ENCODE results near the gene HCLS1.
A peak's percentile ranks its signal among the peaks of the same experiment; 100 is the strongest.

The HCLS1 gene

GRCh38 chr3:121654493-121655385 is 6.0 kb downstream of the HCLS1 start:
- Histone ChIP-seq H2AFZ (ENCODE audit: low read depth, low read length) (no peak overlapping the region), H3K79me2 (ENCODE audit: insufficient read depth, low read length) (peaks cover 21% of the 10 kb centered on the region), H3K4me2 (ENCODE audit: insufficient read depth, low read length) (no peak overlapping the region), H3K27me3 (ENCODE audit: insufficient read depth, low read length, poor library complexity) (no peaks in the 10 kb centered on the region), H3K4me3 (ENCODE audit: low read depth in 1 of 2, low read length in 2 of 2) (no peak overlapping the region), H4K20me1 (ENCODE audit: insufficient read depth, low read length) (no peaks in the 10 kb centered on the region), H3K36me3 (ENCODE audit: insufficient read depth, low read length) (peaks cover 70% of the 10 kb centered on the region), H3K27ac (ENCODE audit: low read length) (peak overlapping the region; percentile 59; the same call in 1 of the 2 replicates), H3K9me3 (ENCODE audit: insufficient read depth, low read length, severe bottlenecking) (no peaks in the 10 kb centered on the region), H3K4me1 (ENCODE audit: insufficient read depth, low read length) (peaks cover 35% of the 10 kb centered on the region), H3K9ac (ENCODE audit: low read depth, low read length) (no peak overlapping the region)
- no peak for DNase-seq
- TF ChIP-seq CTCF (IDR thresholded peaks at IDR 0.05; ENCODE audit: borderline replicate concordance, extremely low read depth, low read length, poor library complexity, severe bottlenecking) (no peak), EZH2 (IDR thresholded peaks at IDR 0.05; ENCODE audit: borderline replicate concordance, low read depth, low read length, severe bottlenecking) (no peak)
- ATAC-seq (ENCODE audit: insufficient read depth, low read depth), result peak; percentile 80

DNA sequence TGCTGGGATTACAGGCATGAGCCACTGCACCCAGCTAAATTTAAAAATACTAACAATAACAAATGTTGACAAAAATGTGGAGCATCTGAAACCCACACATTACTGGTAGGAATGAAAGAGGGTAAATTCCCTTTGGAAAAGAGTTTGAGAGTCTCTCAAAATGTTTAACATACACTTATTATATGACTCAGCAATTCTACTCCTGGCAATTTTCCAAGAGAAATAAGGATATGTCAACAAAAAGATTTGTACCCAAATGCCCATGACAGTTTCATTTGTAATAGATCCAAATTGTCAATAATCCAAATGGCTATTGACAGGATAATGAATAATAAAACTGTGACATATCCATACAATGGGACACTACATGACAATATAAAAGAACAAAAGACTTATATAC is 9.0 kb downstream of the HCLS1 start:
- DNase-seq (no peak), ATAC-seq (ENCODE audit: insufficient read depth, low read depth) (no peak)
- Histone ChIP-seq H3K9ac (ENCODE audit: low read depth, low read length) (no peak overlapping the region), H3K27ac (ENCODE audit: low read length) (no peak overlapping the region), H3K79me2 (ENCODE audit: insufficient read depth, low read length) (no peaks in the 10 kb centered on the region; the same call in 1 of the 2 replicates), H3K4me2 (ENCODE audit: insufficient read depth, low read length) (no peak overlapping the region), H3K36me3 (ENCODE audit: insufficient read depth, low read length) (peaks cover 59% of the 10 kb centered on the region), H3K27me3 (ENCODE audit: insufficient read depth, low read length, poor library complexity) (no peaks in the 10 kb centered on the region), H3K4me3 (ENCODE audit: low read depth in 1 of 2, low read length in 2 of 2) (no peak overlapping the region), H3K4me1 (ENCODE audit: insufficient read depth, low read length) (peaks cover 13% of the 10 kb centered on the region), H2AFZ (ENCODE audit: low read depth, low read length) (no peak overlapping the region), H4K20me1 (ENCODE audit: insufficient read depth, low read length) (no peaks in the 10 kb centered on the region), H3K9me3 (ENCODE audit: insufficient read depth, low read length, severe bottlenecking) (no peaks in the 10 kb centered on the region)
- TF ChIP-seq EZH2 (IDR thresholded peaks at IDR 0.05; ENCODE audit: borderline replicate concordance, low read depth, low read length, severe bottlenecking), result no peak
- no peak for TF ChIP-seq CTCF (IDR thresholded peaks at IDR 0.05; ENCODE audit: borderline replicate concordance, extremely low read depth, low read length, poor library complexity, severe bottlenecking)

GRCh38 chr3:121649645-121650044 is 11.1 kb downstream of the HCLS1 start:
- TF ChIP-seq CTCF (IDR thresholded peaks at IDR 0.05; ENCODE audit: borderline replicate concordance, extremely low read depth, low read length, poor library complexity, severe bottlenecking) (no peak), EZH2 (IDR thresholded peaks at IDR 0.05; ENCODE audit: borderline replicate concordance, low read depth, low read length, severe bottlenecking) (no peak)
- Histone ChIP-seq H3K79me2 (ENCODE audit: insufficient read depth, low read length) (no peaks in the 10 kb centered on the region; the same call in 1 of the 2 replicates), H3K9me3 (ENCODE audit: insufficient read depth, low read length, severe bottlenecking) (no peaks in the 10 kb centered on the region), H3K27me3 (ENCODE audit: insufficient read depth, low read length, poor library complexity) (no peaks in the 10 kb centered on the region), H3K4me3 (ENCODE audit: low read depth in 1 of 2, low read length in 2 of 2) (no peak overlapping the region), H4K20me1 (ENCODE audit: insufficient read depth, low read length) (no peaks in the 10 kb centered on the region), H3K4me1 (ENCODE audit: insufficient read depth, low read length) (peaks cover 4% of the 10 kb centered on the region), H3K9ac (ENCODE audit: low read depth, low read length) (no peak overlapping the region), H2AFZ (ENCODE audit: low read depth, low read length) (no peak overlapping the region), H3K27ac (ENCODE audit: low read length) (no peak overlapping the region), H3K36me3 (ENCODE audit: insufficient read depth, low read length) (peaks cover 56% of the 10 kb centered on the region), H3K4me2 (ENCODE audit: insufficient read depth, low read length) (no peak overlapping the region)
- DNase-seq, result no peak
- ATAC-seq (ENCODE audit: insufficient read depth, low read depth), result no peak
